ENCODE results near the gene DCAF11.
"Not testable (repeated sequence)": the region's sequence is repeated elsewhere in the genome, so short reads cannot be mapped to it uniquely, and the experiment has no call there.

Gene DCAF11

DNA sequence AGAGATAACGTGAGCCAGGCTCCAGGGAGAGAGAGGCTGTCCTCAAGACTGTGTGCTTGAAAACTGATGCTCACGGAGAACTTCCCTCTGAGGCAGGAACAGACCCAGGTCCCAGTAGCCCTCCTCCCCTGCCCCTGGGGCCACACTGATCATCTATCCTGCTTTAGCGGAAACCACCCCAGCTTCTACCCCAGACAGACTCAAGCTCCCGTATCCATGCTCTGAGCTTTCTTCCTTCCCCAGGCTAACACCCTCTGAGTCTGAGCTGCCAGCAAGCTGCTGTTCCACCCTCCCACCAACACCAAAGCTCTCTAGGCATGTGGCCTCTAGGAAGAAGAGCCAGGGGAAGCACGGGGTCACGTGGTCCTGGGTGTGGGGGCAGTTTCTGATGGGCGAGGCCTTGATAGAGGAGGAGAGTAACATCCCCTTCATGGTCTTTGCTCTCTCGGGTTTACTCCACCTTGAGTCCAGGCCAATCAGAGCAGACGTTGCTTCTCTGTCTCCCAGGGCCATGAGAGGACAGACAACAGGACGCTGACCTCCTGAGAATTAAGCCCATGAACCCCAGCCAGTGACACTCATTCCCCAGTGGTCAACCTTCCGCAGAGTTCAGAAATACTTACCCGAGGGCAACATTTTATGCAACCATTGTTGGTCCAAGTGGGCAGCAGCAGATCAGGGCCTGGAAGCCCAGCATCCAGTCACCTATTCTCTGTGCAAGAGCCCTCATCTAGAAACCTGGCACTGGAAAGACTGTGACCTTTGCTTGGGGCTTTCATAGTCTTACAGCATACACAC is 19.1 kb upstream of the DCAF11 start:
- DNase-seq = peak in 10 of 58 donors; percentile 11 to 23 (median 18)

DNA sequence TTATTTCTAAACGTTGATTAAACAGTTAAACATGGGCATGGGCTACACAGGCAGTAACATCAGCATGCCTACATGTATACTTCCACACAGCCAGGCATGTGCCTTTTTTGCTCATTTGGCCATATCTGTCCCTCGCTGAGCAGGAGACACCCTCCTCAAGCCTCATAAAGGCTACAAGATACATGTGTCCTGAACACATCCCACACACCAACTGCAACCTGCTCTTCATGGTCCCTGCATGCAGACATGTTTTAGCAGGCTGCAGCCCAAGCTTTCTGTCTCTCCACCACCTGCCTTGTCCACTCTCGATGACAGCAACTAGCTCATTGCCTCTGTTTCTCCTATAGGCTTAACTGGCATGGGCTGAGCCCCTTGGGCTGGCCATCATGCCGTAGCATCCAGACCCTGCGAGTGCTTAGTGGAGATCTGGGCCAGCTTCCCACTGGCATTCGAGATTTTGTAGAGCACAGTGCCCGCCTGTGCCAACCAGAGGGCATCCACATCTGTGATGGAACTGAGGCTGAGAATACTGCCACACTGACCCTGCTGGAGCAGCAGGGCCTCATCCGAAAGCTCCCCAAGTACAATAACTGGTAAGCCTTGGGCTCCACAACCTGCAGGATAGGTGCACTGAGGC is 17.9 kb upstream of the DCAF11 start:
- DNase-seq = no peak

DNA sequence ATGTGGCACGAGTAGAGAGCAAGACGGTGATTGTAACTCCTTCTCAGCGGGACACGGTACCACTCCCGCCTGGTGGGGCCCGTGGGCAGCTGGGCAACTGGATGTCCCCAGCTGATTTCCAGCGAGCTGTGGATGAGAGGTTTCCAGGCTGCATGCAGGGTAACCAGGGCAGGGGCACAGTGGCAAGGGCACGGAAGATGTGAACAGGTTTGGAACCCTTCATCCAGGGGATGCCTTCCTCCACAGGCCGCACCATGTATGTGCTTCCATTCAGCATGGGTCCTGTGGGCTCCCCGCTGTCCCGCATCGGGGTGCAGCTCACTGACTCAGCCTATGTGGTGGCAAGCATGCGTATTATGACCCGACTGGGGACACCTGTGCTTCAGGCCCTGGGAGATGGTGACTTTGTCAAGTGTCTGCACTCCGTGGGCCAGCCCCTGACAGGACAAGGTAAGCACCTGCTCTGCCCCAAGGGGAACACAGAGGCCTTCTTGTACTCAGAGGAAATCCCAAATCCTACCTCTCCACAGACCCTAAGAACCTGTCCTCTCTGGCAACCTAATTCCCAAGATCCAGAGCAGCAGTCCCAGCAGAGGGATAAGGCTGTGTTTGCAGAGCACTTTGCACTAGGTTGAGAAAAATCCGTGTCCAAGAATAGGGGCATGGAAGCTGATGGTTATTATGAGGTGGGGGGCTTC is 16.2 kb upstream of the DCAF11 start:
- no peak for DNase-seq

DNA sequence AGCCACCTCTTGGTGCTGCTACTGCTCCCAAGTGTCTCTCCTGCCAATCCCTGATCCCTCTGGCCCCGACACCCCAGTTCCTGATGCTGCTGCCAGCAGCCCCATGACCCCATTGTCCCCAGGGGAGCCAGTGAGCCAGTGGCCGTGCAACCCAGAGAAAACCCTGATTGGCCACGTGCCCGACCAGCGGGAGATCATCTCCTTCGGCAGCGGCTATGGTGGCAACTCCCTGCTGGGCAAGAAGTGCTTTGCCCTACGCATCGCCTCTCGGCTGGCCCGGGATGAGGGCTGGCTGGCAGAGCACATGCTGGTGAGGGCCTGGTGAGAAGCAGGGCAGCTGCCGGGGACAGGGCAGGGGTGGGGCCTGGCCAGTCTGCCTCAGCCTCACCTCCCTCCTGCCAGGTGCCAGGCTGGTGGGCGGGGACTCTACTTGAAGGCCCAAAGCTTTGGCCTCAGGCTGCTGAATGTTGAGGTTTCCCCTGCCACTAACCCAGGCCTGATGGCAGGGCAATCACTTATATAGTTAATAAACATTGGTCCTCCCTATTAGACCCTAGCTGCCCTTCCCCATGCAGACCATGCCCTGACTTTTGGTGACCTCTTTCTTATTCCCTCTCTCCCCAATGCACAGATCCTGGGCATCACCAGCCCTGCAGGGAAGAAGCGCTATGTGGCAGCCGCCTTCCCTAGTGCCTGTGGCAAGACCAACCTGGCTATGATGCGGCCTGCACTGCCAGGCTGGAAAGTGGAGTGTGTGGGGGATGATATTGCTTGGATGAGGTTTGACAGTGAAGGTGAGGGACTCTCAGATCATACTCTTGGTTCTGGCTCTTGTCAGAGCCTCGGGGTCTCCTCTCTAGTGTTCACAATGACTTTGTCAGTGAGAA is 15.4 kb upstream of the DCAF11 start:
- peak in 7 of 58 donors; percentile 4 to 60 (median 27) for DNase-seq

DNA sequence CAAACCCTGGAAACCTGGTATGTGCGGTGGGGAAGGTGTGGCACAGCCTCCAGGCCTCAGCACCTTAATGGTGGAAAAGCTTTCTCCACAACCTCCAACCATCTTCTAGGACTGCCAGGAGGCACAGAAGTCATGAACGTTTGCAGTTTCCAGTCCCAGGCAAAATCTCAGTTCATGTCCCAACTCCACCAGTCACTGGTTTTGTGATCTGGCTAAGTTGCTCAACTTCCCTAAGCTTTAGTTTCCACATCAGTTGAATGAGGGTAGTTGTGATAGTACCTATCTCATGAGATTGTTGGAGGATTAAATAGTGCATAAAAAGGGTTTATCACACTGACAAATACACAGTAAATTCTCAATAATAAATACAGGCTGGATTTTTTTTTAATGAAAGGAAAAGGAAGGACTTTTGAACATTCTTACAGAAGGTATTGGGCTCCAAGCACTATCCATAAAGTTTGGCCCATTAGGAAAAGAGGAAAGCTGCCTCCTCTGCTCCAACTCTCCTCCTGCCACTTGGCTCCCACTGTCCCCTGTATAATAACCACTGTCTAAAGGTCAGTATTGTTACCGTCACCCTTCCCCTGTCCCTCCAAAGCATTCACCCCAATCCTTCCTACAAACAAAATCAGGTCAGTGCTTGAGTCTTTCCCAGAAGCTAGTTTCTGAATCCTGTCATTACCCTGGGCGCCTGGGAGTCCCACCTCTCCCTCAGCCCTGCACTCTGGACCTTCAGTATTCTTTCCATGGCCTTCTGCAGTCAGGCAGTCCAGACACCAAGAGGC is 14.2 kb upstream of the DCAF11 start:
- no peak for DNase-seq

DNA sequence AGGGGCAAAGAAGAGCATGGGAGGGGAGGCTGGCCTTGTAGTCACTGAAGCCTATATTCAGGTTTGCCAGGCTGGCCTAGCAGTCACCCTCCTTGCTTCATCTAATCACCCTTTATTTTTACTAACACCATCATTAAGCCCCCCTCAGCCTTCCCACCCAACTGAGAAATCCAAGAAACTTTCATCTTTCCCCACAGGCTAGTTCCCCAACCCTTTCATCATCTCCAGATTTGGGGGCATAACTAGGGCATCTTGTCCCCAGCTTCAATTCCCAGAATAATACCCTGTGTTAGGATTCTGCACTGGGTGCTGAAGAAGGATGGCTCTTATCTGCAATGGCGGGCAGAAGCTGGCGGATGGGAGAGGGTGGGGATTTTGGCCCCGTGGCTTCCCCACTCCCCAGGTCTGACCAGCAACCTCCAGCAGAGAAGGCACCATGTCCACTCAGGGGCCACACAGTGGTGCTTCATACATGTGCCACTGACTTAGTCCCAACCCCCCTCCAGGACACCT is 13.5 kb upstream of the DCAF11 start:
- no peak for DNase-seq

DNA sequence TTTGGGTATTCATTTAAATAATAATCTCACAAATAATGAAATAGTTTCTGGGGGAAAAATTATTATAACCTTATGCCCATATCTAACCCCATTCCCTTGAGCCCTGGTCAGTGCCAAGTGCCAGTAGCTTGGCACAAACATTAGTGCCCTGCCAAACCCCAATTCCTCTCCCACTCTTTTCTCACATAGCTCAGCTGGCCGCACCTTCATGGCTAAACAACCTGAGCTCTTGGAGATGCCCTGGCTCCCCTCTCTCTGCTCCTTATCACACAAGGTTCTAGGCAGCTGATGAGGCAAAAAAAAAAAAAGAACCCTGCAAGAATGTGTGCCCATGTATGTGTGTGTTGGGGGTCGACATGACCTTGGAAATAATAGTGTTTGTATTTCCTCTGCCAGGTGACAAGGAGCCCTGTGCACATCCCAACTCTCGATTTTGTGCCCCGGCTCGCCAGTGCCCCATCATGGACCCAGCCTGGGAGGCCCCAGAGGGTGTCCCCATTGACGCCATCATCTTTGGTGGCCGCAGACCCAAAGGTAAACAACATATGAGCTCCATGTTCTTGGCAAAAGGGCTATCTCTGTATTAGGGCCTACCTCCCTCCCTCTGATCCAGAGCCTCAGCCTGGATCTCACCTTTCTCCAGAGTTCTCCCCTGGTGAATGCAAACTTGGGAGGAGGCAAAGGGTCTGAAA is 12.1 kb upstream of the DCAF11 start:
- DNase-seq = no peak

DNA sequence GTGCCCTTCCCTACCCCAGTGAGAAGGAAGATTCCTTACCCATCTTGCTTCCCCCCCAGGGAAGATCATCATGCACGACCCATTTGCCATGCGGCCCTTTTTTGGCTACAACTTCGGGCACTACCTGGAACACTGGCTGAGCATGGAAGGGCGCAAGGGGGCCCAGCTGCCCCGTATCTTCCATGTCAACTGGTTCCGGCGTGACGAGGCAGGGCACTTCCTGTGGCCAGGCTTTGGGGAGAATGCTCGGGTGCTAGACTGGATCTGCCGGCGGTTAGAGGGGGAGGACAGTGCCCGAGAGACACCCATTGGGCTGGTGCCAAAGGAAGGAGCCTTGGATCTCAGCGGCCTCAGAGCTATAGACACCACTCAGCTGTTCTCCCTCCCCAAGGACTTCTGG is 11.1 kb upstream of the DCAF11 start:
- DNase-seq = no peak

DNA sequence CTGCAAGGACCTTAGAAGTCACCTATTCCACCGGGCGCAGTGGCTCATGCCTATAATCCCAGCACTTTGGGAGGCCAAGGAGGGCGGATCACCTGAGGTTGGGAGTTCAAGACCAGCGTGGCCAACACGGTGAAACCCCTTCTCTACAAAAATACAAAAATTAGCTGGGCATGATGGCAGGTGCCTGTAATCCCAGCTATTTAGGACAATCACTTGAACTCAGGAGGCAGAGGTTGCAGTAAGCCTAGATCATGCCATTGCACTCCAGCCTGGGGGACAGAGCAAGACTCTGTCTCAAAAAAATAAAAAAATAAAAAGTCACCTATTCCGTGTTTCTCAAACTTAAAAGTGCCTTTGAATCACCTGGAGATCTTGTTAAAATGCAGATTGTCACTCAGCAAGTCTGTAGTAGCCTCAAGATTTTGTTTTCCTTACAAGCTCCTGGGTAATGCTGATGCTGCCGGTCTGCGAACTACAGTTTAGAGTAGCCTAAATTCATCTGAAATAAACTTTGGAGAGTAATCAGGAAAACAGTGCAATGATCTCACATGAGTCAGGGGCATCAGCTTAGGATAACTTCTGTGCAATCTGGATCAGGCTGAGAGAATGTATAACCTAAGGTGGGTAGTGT is 8.9 kb upstream of the DCAF11 start:
- not testable (repeated sequence) for DNase-seq

DNA sequence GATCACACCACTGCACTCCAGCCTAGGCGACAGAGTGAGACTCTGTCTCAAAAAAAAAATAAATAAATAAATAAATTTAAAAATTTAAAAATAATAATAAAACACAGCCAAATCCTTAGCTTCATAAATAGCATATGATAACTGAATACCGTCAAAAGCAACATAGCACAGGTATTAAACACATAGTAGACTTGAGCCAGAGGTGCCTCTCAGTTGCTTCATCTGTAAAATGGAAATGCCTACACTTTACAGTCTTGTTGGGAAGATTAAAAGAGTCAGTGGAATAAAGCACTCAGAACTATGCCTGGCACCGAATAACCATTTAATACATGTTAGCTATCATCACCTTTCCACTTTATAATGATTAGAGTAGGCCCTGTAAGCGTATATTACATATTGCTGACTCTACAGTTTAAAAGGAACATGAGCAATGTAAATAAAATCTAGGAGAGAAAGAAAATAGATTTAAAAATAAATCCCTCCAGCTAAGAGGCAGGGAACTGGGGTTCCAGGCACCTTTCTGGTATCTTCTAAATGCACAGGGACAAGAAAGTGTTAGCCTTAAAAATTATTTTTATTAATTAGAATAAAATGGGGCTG is 7.8 kb upstream of the DCAF11 start:
- no peak for DNase-seq

DNA sequence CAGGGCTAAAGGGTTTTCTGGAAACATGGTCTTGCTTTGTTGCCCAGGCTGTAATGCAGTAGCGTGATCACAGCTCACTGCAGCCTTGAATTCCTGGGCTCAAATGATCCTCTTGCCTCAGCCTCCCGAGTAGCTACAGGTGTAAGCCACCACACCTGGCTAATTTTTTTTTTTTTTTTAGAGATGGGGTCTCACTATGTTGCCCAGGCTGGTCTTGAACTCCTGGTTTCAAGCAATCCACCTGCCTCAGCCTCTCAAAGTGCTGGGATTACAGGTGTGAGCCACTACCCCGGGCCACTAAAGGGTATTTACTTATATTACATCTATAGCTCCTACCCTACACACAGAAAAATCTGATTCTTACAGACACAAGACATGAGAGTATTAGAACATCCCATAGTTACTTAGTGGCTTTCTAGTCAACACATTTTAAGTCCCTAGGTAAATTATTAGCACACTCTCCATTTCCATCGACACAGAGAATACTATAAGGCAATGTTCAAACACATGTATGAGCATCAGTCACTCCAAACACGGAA is 6.2 kb upstream of the DCAF11 start:
- no peak for DNase-seq

DNA sequence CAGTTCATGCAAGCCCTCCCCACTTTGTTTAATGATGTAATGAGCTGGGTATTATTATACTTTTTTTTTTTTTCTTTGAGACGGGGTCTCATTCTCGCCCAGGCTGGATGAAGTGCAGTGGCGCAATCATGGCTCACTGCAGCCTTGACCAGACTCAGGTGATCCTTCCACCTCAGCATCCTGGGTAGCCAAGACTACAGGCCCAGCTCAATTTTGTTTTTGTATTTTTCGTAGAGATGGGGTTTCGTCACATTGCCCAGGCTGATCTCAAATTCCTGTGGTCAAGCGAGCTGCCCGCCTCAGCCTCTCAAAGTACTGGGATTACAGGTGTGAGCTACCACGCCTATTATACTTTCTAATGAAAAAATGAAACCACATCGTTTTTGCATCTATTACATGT is 4.5 kb upstream of the DCAF11 start:
- DNase-seq = no peak

DNA sequence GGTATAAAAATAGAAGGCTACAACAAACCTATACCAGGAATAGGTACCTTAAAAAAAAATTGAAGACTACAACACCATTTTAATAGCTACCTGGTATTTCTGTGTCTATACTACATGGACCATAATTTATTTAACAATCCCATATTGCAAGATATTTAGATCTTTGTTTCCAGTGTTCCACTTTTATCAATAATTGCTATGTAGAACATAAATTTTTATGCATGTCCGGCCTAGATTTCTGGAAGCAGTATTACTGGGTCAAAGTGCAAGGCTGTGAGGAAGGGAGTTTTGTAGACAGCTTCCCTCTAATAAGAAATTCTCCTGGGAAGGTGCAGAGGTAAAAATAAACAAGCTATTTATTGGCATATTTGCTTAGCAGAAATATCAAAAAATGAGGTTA is 4.1 kb upstream of the DCAF11 start:
- DNase-seq = no peak

DNA sequence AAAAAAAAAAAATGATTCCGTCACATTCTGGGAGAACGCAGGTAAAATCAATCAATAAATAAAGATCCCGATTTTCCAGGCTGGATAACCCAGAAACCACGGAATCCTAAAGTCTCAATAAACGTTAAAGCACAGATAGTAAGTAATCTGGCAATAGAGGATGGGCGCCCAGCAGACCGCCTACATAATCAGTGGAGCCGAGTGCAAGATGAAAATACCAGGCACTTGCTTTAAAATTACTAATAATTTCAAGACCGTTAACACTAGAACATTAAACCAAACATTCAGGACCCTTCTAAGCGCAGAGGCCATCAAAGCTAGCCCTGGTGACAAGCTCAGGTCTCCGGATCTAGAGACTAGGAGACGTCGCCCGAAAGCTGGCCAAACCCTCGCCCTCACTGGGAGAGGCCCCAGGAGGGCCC is 1.2 kb upstream of the DCAF11 start:
- DNase-seq = peak in 1 of 58 donors; percentile 56

DNA sequence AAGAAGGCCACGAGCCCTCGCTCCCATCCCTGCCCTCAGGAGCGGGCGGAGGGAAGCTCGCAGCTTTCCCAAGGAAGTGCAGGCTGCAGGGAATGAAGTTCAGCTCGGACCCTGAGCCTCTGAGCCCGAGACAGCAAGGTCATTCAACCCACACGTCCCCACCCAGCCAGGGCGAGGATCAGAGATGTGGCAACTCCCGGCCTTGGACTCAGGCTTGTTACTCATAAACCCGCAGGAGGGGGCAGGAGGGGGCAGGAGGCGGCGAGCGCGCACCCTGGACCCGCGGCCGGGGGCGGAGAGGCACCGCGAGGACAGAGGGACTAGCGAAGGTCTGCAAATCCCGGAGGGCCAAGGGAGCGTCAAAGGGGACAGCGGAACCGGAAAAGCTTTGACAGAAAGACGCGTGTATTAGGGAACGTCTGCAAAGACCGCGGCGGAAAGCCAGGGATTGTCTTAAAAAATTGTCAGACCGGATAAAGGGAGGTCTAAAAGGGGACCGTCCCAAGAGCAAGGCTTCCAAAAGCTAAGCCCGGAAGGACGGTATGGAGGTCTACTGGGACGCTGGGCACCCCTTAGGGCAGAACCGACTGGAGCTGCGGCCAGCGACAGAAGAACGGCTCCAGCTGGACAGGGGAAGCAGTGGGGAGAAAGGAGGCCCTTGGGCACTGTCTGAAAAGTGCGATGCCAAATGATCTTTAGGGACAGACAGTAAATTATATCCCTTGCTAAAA is 611 bp upstream of the DCAF11 start:
- peak in 57 of 58 donors; percentile 61 to 97 (median 85) for DNase-seq

DNA sequence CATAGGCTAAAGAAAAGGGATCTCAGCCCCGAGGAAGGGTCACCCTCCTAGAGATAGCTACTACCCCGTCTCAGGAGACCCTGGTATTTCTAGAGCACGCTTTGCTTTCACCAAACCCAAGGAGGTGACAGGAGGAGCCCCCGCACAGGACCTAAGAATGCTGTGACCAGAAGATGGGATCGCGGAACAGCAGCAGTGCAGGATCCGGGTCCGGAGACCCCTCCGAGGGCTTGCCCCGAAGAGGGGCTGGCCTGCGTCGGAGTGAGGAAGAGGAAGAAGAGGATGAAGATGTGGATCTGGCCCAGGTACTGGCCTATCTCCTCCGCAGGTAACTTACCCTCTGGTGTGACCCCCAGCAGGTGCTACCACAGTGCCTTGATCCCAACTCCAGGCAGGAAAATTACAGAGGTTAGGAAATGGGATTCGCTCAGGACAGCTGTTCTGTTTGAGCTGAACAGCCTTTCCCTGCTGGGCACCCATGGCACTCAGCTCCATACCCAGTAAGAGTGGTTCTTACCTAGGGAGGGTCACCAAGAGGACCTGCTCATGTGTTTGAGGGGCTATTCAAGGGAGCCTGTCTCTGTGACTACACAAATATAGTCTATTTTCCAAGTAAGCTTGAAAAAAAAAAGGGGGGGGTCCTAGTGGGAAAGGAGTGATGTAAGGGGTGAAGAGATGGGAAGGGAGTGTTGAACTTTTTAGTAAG is 998 bp downstream of the DCAF11 start:
- DNase-seq = peak in 1 of 58 donors; percentile 49
